ENCODE results near the gene OR4K2. TPM values are rescaled to one million over a fixed set of nuclear protein-coding genes. Genes with fewer than 3 reads are reported as not detected.

OR4K2 gene
- total RNA-seq, 2 experiments from 2014 or later, result not detected

DNA sequence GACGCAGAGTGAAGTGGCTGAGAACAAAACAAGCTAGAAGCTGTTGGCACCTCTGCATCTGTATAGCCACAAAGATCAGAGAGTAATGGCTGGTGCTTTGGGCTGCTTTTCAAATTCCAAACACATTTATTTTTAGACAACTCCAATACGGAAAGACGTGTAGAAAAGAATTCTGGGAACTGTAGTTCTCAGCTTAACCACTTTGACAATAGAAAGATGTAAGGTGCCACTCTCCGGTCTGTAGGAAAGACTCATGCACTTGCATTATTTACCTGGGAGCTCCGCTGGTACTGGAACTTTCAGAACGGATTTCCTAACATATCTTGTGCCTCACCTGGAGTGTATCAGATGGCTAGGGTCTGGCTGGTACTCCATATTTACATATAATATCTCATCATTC lies 1.8 kb upstream of the OR4K2 start:
- BruUV-seq (replicated peaks), result no TSS peak
- no peak overlapping the region for H3K27ac ChIP-seq (ENCODE audit: low read depth, low read length, poor library complexity, severe bottlenecking)
- no peak overlapping the region for H3K4me3 ChIP-seq (ENCODE audit: low read depth, low read length, poor library complexity, severe bottlenecking)
- DNase-seq (ENCODE audit: low spot score), result no peak
- H3K4me1 ChIP-seq (ENCODE audit: insufficient read depth, low read length, poor library complexity, severe bottlenecking), result no peaks in the 10 kb centered on the region
- POLR2A ChIA-PET, result no interaction called here
- H3K4me2 ChIP-seq (ENCODE audit: low read length), result no peak overlapping the region
- CTCF ChIA-PET (ENCODE audit: unreplicated experiment), result no interaction called here
- intact Hi-C loops (cut with micrococcal nuclease; ENCODE audit: unreplicated experiment), result no loop called here
- 0 out of 2 replicates have a peak, but pooled peaks cover 5% of the 10 kb centered on the region for H3K9me3 ChIP-seq (ENCODE audit: low read length)
- no peaks in the 10 kb centered on the region for H3K79me2 ChIP-seq (ENCODE audit: insufficient read depth, low read depth, low read length)
- H2AFZ ChIP-seq (ENCODE audit: low read length), result no peak overlapping the region
- H4K20me1 ChIP-seq (ENCODE audit: insufficient read depth, low read length), result no peaks in the 10 kb centered on the region
- no peaks in the 10 kb centered on the region for H3K9me2 ChIP-seq (ENCODE audit: insufficient read depth, low read length)
- no peak for TF ChIP-seq EZH2phosphoT487 (IDR thresholded peaks at IDR 0.05; ENCODE audit: borderline replicate concordance, low read depth, low read length)
- TF ChIP-seq, protein P1, sequence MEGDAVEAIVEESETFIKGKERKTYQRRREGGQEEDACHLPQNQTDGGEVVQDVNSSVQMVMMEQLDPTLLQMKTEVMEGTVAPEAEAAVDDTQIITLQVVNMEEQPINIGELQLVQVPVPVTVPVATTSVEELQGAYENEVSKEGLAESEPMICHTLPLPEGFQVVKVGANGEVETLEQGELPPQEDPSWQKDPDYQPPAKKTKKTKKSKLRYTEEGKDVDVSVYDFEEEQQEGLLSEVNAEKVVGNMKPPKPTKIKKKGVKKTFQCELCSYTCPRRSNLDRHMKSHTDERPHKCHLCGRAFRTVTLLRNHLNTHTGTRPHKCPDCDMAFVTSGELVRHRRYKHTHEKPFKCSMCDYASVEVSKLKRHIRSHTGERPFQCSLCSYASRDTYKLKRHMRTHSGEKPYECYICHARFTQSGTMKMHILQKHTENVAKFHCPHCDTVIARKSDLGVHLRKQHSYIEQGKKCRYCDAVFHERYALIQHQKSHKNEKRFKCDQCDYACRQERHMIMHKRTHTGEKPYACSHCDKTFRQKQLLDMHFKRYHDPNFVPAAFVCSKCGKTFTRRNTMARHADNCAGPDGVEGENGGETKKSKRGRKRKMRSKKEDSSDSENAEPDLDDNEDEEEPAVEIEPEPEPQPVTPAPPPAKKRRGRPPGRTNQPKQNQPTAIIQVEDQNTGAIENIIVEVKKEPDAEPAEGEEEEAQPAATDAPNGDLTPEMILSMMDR (conservative IDR thresholded peaks at IDR 0.05; ENCODE audit: low read length), result no peak
- no peaks in the 10 kb centered on the region for H3K36me3 ChIP-seq (ENCODE audit: insufficient read depth, low read length)

DNA sequence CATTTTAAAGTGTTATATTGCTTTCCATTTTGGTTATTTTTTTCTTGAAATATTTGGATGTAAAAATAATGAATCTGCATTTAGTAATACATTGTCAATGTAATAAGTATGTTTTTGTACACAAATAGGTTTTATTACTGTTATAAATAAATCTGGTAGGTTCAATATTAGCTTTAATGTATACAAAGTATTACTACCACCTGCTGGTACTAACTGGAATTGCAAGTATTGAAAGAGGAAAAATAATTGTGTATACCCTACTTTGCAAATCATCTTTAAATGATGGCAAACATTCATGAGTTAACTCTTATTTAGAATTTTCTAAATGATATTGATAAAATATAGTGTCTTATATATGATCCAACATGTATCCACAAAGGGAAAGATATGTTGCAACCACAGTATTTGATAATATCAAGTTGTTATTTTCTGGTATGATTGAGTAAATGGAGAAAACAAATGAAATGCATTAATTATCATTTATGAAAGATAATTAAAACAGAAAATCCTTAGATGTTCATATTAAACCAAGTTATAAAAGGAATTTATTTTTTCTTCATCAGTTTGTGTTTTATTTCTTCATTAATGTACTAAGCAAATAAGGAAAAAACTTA lies 3.2 kb downstream of the OR4K2 start:
- intact Hi-C loops (cut with micrococcal nuclease; ENCODE audit: unreplicated experiment), result no loop called here
- no TSS peak for BruUV-seq (replicated peaks)
- DNase-seq (ENCODE audit: low spot score), result peak; percentile 58
- H3K9me3 ChIP-seq (ENCODE audit: low read length), result no peaks in the 10 kb centered on the region
- ChIA-PET CTCF (ENCODE audit: unreplicated experiment) (no interaction called here), POLR2A (interaction anchor here (1.0 kb wide), 1 partner anchor 279 kb away, joined by 3 read pairs; no protein-coding TSS in a partner anchor)
- H3K4me3 ChIP-seq (ENCODE audit: low read depth, low read length, poor library complexity, severe bottlenecking), result no peak overlapping the region
- no peak overlapping the region for H3K27ac ChIP-seq (ENCODE audit: low read depth, low read length, poor library complexity, severe bottlenecking)
- TF ChIP-seq, protein P1 (conservative IDR thresholded peaks at IDR 0.05; ENCODE audit: low read length), result peak; percentile 100
- no peak for TF ChIP-seq EZH2phosphoT487 (IDR thresholded peaks at IDR 0.05; ENCODE audit: borderline replicate concordance, low read depth, low read length)
- H4K20me1 ChIP-seq (ENCODE audit: insufficient read depth, low read length), result no peaks in the 10 kb centered on the region
- no peak overlapping the region for H2AFZ ChIP-seq (ENCODE audit: low read length)
- no peaks in the 10 kb centered on the region for H3K4me1 ChIP-seq (ENCODE audit: insufficient read depth, low read length, poor library complexity, severe bottlenecking)
- no peaks in the 10 kb centered on the region for H3K79me2 ChIP-seq (ENCODE audit: insufficient read depth, low read depth, low read length)
- H3K36me3 ChIP-seq (ENCODE audit: insufficient read depth, low read length), result no peaks in the 10 kb centered on the region
- no peaks in the 10 kb centered on the region for H3K9me2 ChIP-seq (ENCODE audit: insufficient read depth, low read length)
- H3K4me2 ChIP-seq (ENCODE audit: low read length), result no peak overlapping the region

DNA sequence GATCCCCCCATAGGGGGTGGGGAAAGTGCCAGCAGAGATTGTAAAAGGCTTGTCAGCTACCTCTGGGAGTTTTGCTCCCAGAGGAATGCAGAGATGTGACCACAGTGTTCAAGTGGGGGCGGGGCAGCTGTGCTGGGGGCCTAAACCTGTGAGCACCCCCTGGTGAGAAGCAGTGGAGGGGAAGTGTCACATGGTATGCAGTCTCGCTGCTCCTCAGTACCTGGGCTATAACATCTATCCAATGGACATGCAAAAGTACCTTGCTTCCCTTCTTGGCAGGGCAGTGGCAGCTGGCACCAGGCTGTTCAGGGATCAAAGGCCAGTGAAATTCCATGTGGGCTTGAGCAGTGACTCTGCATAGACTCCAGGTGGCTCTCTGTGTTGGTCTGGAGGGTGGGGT lies 20.3 kb downstream of the OR4K2 start:
- CTCF ChIA-PET (ENCODE audit: unreplicated experiment), result no interaction called here
- H3K27ac ChIP-seq (ENCODE audit: low read depth, low read length, poor library complexity, severe bottlenecking), result no peak overlapping the region

More for the DNA sequence above, 20.3 kb downstream of the OR4K2 start:
- Histone ChIP-seq H3K4me1 (ENCODE audit: insufficient read depth, low read length, poor library complexity, severe bottlenecking) (no peaks in the 10 kb centered on the region), H4K20me1 (ENCODE audit: insufficient read depth, low read length) (no peaks in the 10 kb centered on the region), H3K4me3 (ENCODE audit: low read depth, low read length, poor library complexity, severe bottlenecking) (no peak overlapping the region), H3K9me2 (ENCODE audit: insufficient read depth, low read length) (no peaks in the 10 kb centered on the region), H3K36me3 (ENCODE audit: insufficient read depth, low read length) (no peaks in the 10 kb centered on the region), H3K4me2 (ENCODE audit: low read length) (no peak overlapping the region), H3K9me3 (ENCODE audit: low read length) (peaks cover 59% of the 10 kb centered on the region), H3K79me2 (ENCODE audit: insufficient read depth, low read depth, low read length) (no peaks in the 10 kb centered on the region), H2AFZ (ENCODE audit: low read length) (no peak overlapping the region)
- POLR2A ChIA-PET, result no interaction called here
- no TSS peak for BruUV-seq (replicated peaks)
- TF ChIP-seq, protein P1 (conservative IDR thresholded peaks at IDR 0.05; ENCODE audit: low read length), result no peak
- TF ChIP-seq EZH2phosphoT487 (IDR thresholded peaks at IDR 0.05; ENCODE audit: borderline replicate concordance, low read depth, low read length), result no peak
- intact Hi-C loops (cut with micrococcal nuclease; ENCODE audit: unreplicated experiment), result loop anchor here (10.0 kb wide), 1 partner anchor 60 kb away; no protein-coding TSS in a partner anchor
- no peak for DNase-seq (ENCODE audit: low spot score)

Data from OCI-LY7 (cell line).